ENCODE results near the gene SEC14L5.

SEC14L5 gene

DNA sequence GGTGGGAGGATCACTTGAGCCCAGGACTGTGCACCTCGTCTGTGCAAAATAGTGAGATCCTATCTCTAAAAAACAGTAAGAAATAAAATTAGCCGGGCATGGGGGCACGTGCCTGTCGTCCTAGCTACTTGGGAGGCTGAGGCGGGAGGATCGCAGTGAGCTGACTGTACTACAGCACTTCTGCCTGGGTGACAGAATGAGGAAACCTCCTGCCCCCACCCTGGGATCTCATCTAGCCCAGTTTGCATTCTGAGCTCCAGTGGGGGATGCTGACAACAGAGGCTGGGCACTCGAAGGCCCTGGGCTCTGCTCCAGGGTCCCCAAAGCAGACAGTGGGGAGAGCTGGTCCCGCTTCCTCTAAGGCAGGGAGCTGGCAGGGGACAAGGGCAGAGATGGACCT, 68.5 kb downstream of the SEC14L5 start:
- no peaks in the 10 kb centered on the region for H3K27me3 ChIP-seq (ENCODE audit: insufficient read depth, low read length, poor library complexity, severe bottlenecking)
- H3K9ac ChIP-seq (ENCODE audit: low read depth, low read length, poor library complexity, severe bottlenecking): no peak overlapping the region
- H3K4me2 ChIP-seq (ENCODE audit: low read depth, low read length, poor library complexity, severe bottlenecking): no peak overlapping the region
- no peaks in the 10 kb centered on the region for H4K20me1 ChIP-seq (ENCODE audit: insufficient read depth, low read length, poor library complexity, severe bottlenecking)
- H3K9me2 ChIP-seq (replicated peaks; ENCODE audit: low read depth, low read length): no peaks in the 10 kb centered on the region
- TF ChIP-seq EZH2phosphoT487 (IDR thresholded peaks at IDR 0.05; ENCODE audit: borderline replicate concordance): no peak
- TF ChIP-seq, protein P1, sequence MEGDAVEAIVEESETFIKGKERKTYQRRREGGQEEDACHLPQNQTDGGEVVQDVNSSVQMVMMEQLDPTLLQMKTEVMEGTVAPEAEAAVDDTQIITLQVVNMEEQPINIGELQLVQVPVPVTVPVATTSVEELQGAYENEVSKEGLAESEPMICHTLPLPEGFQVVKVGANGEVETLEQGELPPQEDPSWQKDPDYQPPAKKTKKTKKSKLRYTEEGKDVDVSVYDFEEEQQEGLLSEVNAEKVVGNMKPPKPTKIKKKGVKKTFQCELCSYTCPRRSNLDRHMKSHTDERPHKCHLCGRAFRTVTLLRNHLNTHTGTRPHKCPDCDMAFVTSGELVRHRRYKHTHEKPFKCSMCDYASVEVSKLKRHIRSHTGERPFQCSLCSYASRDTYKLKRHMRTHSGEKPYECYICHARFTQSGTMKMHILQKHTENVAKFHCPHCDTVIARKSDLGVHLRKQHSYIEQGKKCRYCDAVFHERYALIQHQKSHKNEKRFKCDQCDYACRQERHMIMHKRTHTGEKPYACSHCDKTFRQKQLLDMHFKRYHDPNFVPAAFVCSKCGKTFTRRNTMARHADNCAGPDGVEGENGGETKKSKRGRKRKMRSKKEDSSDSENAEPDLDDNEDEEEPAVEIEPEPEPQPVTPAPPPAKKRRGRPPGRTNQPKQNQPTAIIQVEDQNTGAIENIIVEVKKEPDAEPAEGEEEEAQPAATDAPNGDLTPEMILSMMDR (conservative IDR thresholded peaks at IDR 0.05; ENCODE audit: low read length): no peak
- H3K9me3 ChIP-seq (ENCODE audit: insufficient read depth, low read depth, low read length): no peaks in the 10 kb centered on the region
- H3K79me2 ChIP-seq (ENCODE audit: insufficient read depth, low read length): no peaks in the 10 kb centered on the region
- H3F3A ChIP-seq (ENCODE audit: low read depth): no peaks in the 10 kb centered on the region
- no peaks in the 10 kb centered on the region for H3K4me1 ChIP-seq (ENCODE audit: insufficient read depth, low read length, poor library complexity, severe bottlenecking)
- no peak overlapping the region for H3K4me3 ChIP-seq (ENCODE audit: low read length, poor library complexity, severe bottlenecking)
- H3K36me3 ChIP-seq (ENCODE audit: insufficient read depth, low read length): no peaks in the 10 kb centered on the region
- H2AFZ ChIP-seq (ENCODE audit: low read length): no peak overlapping the region

DNA sequence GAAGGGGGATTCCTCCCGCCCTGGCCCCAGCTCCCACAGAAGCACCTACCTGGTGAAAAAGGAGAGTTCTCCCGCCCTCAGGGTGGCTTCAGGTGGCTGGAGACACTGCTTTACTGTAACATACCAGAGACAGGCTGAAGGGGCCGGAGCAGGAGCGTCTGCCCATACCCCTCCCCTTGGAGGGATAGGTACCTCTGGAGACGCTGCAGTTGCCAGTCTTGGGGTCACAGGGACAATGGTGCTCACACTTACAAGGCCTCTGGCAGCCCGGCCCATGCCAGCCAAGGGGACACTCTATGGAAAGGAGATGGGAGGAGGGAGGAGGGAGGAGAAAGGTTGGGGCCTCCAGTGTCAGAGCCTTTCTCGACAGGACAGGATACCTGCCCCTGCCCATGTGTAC, 69.0 kb downstream of the SEC14L5 start:
- no peak overlapping the region for H3K9ac ChIP-seq (ENCODE audit: low read depth, low read length, poor library complexity, severe bottlenecking)
- no peaks in the 10 kb centered on the region for H3F3A ChIP-seq (ENCODE audit: low read depth)

DNA sequence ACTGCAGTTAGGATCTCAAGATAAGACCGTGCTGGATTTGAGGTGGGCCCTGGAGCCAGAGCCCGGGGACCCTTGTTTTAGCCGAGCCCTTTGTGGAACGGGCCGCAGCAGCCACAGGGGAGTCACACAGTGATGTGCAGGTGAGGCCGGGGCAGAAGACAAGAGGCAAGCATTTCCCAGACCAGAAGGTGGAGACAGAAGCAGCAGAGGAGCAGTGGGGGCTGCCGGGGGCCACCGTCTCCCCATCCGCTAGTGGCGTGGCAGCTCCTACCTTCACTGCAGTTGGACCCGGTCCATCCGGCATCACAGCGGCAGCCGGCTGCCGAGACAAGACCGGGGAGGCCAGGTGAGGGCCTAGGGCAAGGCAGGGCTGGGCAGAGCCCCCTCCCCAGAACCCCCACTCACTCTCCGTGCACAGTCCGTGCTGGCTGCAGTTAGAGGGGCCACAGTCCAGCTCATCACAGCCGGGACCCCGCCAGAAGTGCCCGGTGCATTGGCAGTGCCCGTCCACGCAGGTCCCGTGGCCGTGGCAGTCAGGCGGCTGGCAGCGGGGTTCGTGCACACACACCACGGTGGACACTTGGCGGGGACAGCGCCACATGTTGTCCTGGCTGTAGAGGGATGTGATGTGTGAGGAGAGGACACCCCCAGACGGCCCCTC, 69.6 kb downstream of the SEC14L5 start:
- no peaks in the 10 kb centered on the region for H3K4me1 ChIP-seq (ENCODE audit: insufficient read depth, low read length, poor library complexity, severe bottlenecking)
- no peaks in the 10 kb centered on the region for H4K20me1 ChIP-seq (ENCODE audit: insufficient read depth, low read length, poor library complexity, severe bottlenecking)
- no peak overlapping the region for H3K4me3 ChIP-seq (ENCODE audit: low read length, poor library complexity, severe bottlenecking)
- H3F3A ChIP-seq (ENCODE audit: low read depth): no peaks in the 10 kb centered on the region
- no peak overlapping the region for H3K4me2 ChIP-seq (ENCODE audit: low read depth, low read length, poor library complexity, severe bottlenecking)
- H3K9ac ChIP-seq (ENCODE audit: low read depth, low read length, poor library complexity, severe bottlenecking): no peak overlapping the region
- no peaks in the 10 kb centered on the region for H3K9me2 ChIP-seq (replicated peaks; ENCODE audit: low read depth, low read length)
- H2AFZ ChIP-seq (ENCODE audit: low read length): no peak overlapping the region
- H3K79me2 ChIP-seq (ENCODE audit: insufficient read depth, low read length): no peaks in the 10 kb centered on the region
- no peak for TF ChIP-seq EZH2phosphoT487 (IDR thresholded peaks at IDR 0.05; ENCODE audit: borderline replicate concordance)
- TF ChIP-seq, protein P1 (conservative IDR thresholded peaks at IDR 0.05; ENCODE audit: low read length): no peak
- H3K36me3 ChIP-seq (ENCODE audit: insufficient read depth, low read length): no peaks in the 10 kb centered on the region
- H3K27me3 ChIP-seq (ENCODE audit: insufficient read depth, low read length, poor library complexity, severe bottlenecking): no peaks in the 10 kb centered on the region
- H3K9me3 ChIP-seq (ENCODE audit: insufficient read depth, low read depth, low read length): no peaks in the 10 kb centered on the region

More for the DNA sequence above, 69.0 kb downstream of the SEC14L5 start:
- no peaks in the 10 kb centered on the region for H4K20me1 ChIP-seq (ENCODE audit: insufficient read depth, low read length, poor library complexity, severe bottlenecking)
- no peaks in the 10 kb centered on the region for H3K79me2 ChIP-seq (ENCODE audit: insufficient read depth, low read length)
- H3K9me3 ChIP-seq (ENCODE audit: insufficient read depth, low read depth, low read length): no peaks in the 10 kb centered on the region
- H3K9me2 ChIP-seq (replicated peaks; ENCODE audit: low read depth, low read length): no peaks in the 10 kb centered on the region
- H3K4me2 ChIP-seq (ENCODE audit: low read depth, low read length, poor library complexity, severe bottlenecking): no peak overlapping the region
- H3K4me1 ChIP-seq (ENCODE audit: insufficient read depth, low read length, poor library complexity, severe bottlenecking): no peaks in the 10 kb centered on the region
- H3K27me3 ChIP-seq (ENCODE audit: insufficient read depth, low read length, poor library complexity, severe bottlenecking): no peaks in the 10 kb centered on the region
- H2AFZ ChIP-seq (ENCODE audit: low read length): no peak overlapping the region
- no peaks in the 10 kb centered on the region for H3K36me3 ChIP-seq (ENCODE audit: insufficient read depth, low read length)
- no peak overlapping the region for H3K4me3 ChIP-seq (ENCODE audit: low read length, poor library complexity, severe bottlenecking)
- TF ChIP-seq EZH2phosphoT487 (IDR thresholded peaks at IDR 0.05; ENCODE audit: borderline replicate concordance): no peak
- TF ChIP-seq, protein P1 (conservative IDR thresholded peaks at IDR 0.05; ENCODE audit: low read length): no peak

All from Loucy (cell line).